ENCODE measurements around the gene GUK1.

GUK1 gene

DNA sequence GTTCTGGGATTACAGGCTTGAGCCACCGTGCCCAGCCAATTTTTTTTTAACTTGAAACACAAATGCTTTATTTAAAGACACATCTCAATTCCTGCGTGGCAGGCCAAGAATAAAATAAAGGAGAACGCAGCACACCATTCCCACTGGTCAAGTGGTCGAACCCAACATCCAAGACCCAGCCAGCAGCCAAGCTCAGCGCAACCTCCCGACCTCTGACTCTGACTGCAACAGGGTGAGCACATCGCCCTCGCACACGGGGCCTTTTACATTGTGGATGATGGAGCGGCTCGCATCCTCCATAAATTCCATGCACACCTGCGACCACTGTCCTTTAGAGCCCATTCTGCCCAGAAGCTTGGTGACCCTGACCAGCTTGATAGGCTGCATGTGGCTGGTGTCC, 5.5 kb upstream of the GUK1 start:
- H3K4me2 ChIP-seq = no peak overlapping the region
- no peaks in the 10 kb centered on the region for H3K36me3 ChIP-seq
- no peaks in the 10 kb centered on the region for H3K27me3 ChIP-seq
- H3K9me3 ChIP-seq (replicated peaks in 1 of 11) = no peaks in the 10 kb centered on the region
- peaks cover 23 to 35% (median 30%) of the 10 kb centered on the region in 10 experiments for H3K4me1 ChIP-seq
- no peak overlapping the region for H3K4me3 ChIP-seq
- no peak overlapping the region for H3K9ac ChIP-seq
- TF ChIP-seq Cebpa-rat (IDR thresholded peaks at IDR 0.05) = no peak
- H3K27ac ChIP-seq = no peak overlapping the region
- H4K20me1 ChIP-seq = no peaks in the 10 kb centered on the region

DNA sequence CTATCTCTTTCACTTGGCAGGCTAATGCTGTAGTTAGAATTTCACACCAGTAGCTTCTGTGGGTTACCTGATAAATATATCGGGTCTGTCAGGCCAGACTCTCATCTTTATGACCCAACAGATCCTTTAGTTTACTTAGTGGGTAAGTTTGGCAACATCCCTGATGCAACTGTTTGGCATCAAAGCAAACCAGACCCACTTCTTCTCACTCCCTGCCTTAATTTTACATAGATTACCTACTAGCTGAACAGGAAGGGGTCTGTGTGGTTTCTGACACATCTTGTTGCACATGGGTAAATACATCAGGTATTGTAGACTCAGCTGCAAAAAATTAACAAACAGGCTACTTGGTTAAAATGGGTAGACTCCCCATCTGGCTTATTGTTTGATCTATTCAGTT, 3.2 kb upstream of the GUK1 start:
- peak overlapping the region in 7 of 11 experiments; percentile 10 to 99 (median 64); a peak in 10 of 22 replicates for H3K4me2 ChIP-seq
- H3K27ac ChIP-seq = no peak overlapping the region
- peaks cover 29 to 43% (median 36%) of the 10 kb centered on the region in 10 experiments for H3K4me1 ChIP-seq
- H3K27me3 ChIP-seq = no peaks in the 10 kb centered on the region
- peaks cover 0 to 2% (median 0%) of the 10 kb centered on the region in 11 experiments; a peak in 2 of 22 replicates for H3K36me3 ChIP-seq
- no peak overlapping the region for H3K9ac ChIP-seq
- no peak overlapping the region for H3K4me3 ChIP-seq
- H4K20me1 ChIP-seq = peaks cover 9 to 18% (median 16%) of the 10 kb centered on the region in 11 experiments
- TF ChIP-seq Cebpa-rat (IDR thresholded peaks at IDR 0.05) = no peak
- H3K9me3 ChIP-seq (replicated peaks in 1 of 11) = no peaks in the 10 kb centered on the region

DNA sequence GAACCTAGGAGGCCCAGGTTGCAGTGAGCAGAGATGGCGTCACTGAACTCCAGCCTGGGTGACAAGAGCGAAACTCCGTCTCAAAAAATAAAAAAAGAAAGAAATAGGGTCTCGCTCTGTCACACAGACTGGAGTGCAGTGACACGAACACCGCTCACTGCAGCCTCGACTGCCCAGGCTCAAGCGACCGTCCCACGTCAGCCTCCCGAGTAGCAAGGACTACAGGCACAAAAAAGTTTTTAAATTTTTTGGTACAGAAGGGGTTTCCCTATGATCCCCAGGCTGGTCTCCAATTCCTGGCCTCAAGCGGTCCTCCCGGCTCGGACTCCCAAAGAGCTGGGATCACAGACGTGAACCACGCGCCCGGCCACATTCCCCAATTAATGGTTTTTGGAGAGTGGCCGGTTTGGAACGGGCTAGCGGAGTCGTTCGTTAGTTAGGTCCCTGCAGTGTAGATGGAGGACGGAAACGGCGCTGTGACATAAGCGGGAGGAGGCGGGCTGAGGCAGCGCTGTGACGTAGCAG, 611 bp upstream of the GUK1 start:
- no peak for TF ChIP-seq Cebpa-rat (IDR thresholded peaks at IDR 0.05)
- Histone ChIP-seq H4K20me1 (peaks cover 34 to 43% (median 42%) of the 10 kb centered on the region in 11 experiments), H3K4me2 (peak overlapping the region; percentile 58 to 100 (median 82)), H3K9ac (peak overlapping the region; percentile 83 to 94 (median 90); a peak in 20 of 22 replicates), H3K4me3 (peak overlapping the region; percentile 83 to 100 (median 94)), H3K4me1 (peaks cover 55 to 68% (median 62%) of the 10 kb centered on the region in 10 experiments), H3K36me3 (peaks cover 0 to 14% (median 0%) of the 10 kb centered on the region in 11 experiments; a peak in 7 of 22 replicates), H3K27ac (peak overlapping the region; percentile 78 to 93 (median 86); a peak in 21 of 22 replicates), H3K9me3 (replicated peaks in 1 of 11) (no peaks in the 10 kb centered on the region), H3K27me3 (no peaks in the 10 kb centered on the region)

DNA sequence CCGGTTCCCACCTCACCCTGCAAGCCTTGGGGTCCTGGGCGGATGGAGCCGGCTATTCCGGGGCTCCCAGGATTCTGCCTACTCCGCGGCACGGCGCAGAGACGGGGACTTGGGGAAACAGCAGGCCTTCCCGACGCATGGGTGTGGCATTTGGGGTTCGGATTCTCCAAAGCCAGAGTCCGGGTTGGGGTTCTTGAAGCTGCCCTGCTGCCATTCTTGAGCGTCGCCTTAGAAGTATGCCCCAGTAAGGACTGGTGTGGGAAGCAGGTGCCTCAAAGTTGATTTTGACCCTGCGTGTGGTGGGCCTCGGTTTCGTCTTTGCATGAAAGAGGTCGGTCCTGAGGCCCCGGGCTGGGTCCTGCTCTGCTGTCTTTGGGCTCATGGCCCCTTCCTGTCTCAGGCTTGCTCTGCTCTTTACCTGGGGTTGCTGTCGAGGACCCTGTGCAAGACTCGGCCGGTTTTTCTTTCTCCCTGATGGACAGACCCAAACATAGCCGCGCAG, 696 bp downstream of the GUK1 start:
- peak overlapping the region; percentile 93 to 100 (median 99) for H3K4me2 ChIP-seq
- no peaks in the 10 kb centered on the region for H3K27me3 ChIP-seq
- peak overlapping the region; percentile 78 to 93 (median 86) for H3K27ac ChIP-seq
- peaks cover 5 to 26% (median 10%) of the 10 kb centered on the region in 11 experiments; a peak in 20 of 22 replicates for H3K36me3 ChIP-seq
- H4K20me1 ChIP-seq = peaks cover 47 to 56% (median 55%) of the 10 kb centered on the region in 11 experiments
- TF ChIP-seq Cebpa-rat (IDR thresholded peaks at IDR 0.05) = no peak
- peak overlapping the region; percentile 83 to 100 (median 94) for H3K4me3 ChIP-seq
- peaks cover 66 to 81% (median 74%) of the 10 kb centered on the region in 10 experiments for H3K4me1 ChIP-seq
- H3K9me3 ChIP-seq (replicated peaks in 1 of 11) = no peaks in the 10 kb centered on the region
- H3K9ac ChIP-seq = peak overlapping the region; percentile 83 to 94 (median 90)

DNA sequence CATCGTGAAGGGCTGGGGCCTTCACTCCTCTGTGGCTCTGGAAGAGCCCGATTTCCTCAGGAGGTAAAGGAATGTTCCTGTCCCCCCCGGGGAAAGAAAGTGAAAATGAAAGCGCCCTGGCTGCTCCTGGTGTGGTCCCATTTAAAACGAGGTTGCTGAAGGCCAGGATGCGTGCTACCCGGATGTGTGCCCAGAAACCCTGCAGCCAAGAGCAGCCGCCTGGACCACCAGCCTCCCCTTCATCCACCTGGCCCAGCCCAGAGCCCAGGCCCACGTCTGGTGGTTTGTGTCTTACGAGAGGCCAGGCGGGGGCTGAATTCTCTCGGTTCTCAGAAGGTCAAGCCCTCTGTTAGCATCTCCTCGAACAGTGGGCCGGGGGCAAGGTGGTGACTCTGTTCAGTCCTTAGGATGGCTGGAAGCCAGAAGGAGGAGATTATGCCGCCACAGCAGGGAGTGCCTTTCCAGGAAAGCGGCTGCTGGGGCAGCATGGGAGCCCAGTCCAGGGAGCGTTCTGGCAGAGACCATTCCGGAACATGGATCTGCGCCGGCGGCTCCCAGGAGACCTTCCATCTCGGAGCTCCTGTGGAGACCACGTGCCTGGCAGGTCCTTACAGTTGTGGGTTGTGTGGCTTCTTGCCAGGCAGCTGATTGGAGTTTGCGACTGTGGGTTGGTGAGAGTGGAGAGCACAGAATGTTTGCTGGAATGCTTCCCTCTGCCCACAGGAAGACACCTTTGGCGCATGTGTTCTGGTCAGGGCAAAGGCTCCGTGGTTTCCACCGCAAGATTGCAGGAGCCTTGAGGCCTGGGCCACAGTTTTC, 1.4 kb downstream of the GUK1 start:
- no peaks in the 10 kb centered on the region for H3K9me3 ChIP-seq (replicated peaks in 1 of 11)
- H4K20me1 ChIP-seq = peaks cover 54 to 63% (median 61%) of the 10 kb centered on the region in 11 experiments
- H3K27ac ChIP-seq = peak overlapping the region; percentile 78 to 93 (median 86)
- peak overlapping the region; percentile 83 to 100 (median 94) for H3K4me3 ChIP-seq
- H3K27me3 ChIP-seq = no peaks in the 10 kb centered on the region
- H3K9ac ChIP-seq = peak overlapping the region; percentile 83 to 94 (median 90)
- H3K4me1 ChIP-seq = peaks cover 66 to 86% (median 75%) of the 10 kb centered on the region in 10 experiments
- peak overlapping the region; percentile 93 to 100 (median 99) for H3K4me2 ChIP-seq
- peaks cover 11 to 33% (median 17%) of the 10 kb centered on the region in 11 experiments; a peak in 21 of 22 replicates for H3K36me3 ChIP-seq
- no peak for TF ChIP-seq Cebpa-rat (IDR thresholded peaks at IDR 0.05)

DNA sequence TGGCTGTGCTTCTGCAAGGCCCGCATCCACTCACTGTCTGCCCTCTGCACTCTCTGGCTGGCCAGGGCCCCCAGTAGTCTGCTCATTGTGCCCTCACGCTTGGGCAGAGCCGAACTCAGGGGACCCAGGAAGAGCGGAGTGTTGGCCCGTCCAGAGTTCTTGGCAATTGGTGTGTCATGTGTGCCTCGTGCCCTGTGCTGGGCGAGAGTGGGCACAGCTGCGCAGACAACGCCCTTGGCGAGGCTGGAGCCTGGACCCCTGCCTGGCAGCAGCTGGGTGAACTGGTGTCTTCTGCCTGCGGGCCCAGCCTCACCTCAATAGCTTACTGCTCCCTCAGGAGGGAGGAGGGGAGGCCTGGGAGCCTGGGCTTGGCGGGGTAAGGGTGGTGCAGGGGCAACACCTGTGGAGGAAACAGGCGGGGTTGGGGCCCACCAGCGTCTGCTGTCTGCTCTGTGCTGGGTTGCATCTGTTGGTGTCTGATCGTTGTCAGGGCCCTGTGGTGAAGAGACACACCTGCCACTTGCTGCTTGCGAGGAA, 2.1 kb downstream of the GUK1 start:
- TF ChIP-seq Cebpa-rat (IDR thresholded peaks at IDR 0.05) = no peak
- peak overlapping the region; percentile 83 to 94 (median 90) for H3K9ac ChIP-seq
- H4K20me1 ChIP-seq = peaks cover 62 to 71% (median 69%) of the 10 kb centered on the region in 11 experiments
- peak overlapping the region; percentile 37 to 93 (median 86); a peak in 20 of 22 replicates for H3K27ac ChIP-seq
- peaks cover 70 to 87% (median 77%) of the 10 kb centered on the region in 10 experiments for H3K4me1 ChIP-seq
- H3K4me2 ChIP-seq = peak overlapping the region; percentile 93 to 100 (median 99)
- H3K36me3 ChIP-seq = peaks cover 18 to 41% (median 25%) of the 10 kb centered on the region in 11 experiments
- peak overlapping the region; percentile 83 to 100 (median 94) for H3K4me3 ChIP-seq
- no peaks in the 10 kb centered on the region for H3K9me3 ChIP-seq (replicated peaks in 1 of 11)
- no peaks in the 10 kb centered on the region for H3K27me3 ChIP-seq

DNA sequence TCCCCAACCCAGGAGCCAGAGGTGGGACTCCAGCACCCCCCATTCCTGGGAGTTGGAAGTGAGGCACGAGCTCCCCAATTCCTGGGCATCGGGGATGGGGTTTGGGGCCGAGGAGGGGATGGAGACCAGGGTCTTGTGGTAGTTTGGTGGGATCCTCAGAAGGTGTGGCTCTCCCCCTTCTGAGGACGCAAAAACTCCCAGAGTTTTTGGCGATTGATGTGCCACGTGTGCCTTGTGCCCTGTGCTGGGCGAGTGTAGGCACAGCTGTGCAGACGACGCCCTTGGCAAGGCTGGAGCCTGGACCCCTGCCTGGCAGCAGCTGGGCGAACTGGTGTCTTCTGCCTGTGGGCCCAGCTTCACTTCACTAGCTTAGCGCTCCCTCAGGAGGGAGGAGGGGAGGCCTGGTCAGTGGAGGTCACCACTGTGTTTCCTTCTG, 2.6 kb downstream of the GUK1 start:
- Histone ChIP-seq H3K4me2 (peak overlapping the region; percentile 93 to 100 (median 99)), H3K36me3 (peaks cover 23 to 46% (median 30%) of the 10 kb centered on the region in 11 experiments), H3K27me3 (no peaks in the 10 kb centered on the region), H3K9ac (peak overlapping the region; percentile 83 to 94 (median 90)), H3K9me3 (replicated peaks in 1 of 11) (no peaks in the 10 kb centered on the region), H3K4me3 (peak overlapping the region; percentile 83 to 100 (median 94)), H3K4me1 (peaks cover 70 to 87% (median 78%) of the 10 kb centered on the region in 10 experiments), H3K27ac (peak overlapping the region in 10 of 11 experiments; percentile 22 to 93 (median 86); a peak in 15 of 22 replicates), H4K20me1 (peaks cover 67 to 76% (median 74%) of the 10 kb centered on the region in 11 experiments)
- no peak for TF ChIP-seq Cebpa-rat (IDR thresholded peaks at IDR 0.05)

DNA sequence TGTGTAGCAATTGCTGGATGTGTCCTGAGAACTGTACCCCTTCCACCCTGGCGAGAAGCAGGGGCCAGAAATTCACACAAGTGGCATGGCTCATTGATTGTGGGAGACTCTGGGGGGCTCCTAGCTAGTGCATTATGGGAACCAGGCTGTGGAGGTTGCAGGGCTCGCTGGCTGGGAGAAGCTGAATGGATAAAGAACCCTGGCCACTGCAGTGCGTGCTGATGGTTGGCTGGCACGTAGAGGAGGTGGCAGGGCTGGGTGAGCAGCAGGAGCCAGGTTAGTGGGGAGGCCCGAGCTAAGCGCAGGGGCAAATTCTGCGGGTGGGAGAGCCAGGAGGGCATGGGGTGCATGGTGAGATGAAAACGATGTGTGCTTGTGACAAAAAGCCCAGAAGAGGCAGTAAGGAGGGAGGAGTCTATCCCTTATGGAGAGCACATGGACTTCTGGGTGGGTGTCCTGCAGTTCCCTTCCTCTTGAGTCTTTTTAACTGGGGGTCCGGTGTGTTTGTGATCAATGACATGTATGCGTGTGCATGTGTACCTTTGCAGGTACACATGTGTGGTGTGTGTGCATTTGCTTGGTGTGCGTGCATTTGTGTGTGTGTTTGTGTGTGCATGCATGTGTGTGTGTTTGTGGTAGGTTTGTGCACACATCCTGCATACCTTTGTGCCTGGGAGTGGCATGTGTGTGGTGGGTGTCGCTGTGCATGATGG, 3.6 kb downstream of the GUK1 start:
- Histone ChIP-seq H4K20me1 (peaks cover 75 to 85% (median 83%) of the 10 kb centered on the region in 11 experiments), H3K4me3 (peak overlapping the region in 4 of 10 experiments; percentile 41 to 100 (median 96); a peak in 3 of 20 replicates), H3K4me2 (peak overlapping the region; percentile 93 to 100 (median 99)), H3K36me3 (peaks cover 29 to 55% (median 39%) of the 10 kb centered on the region in 11 experiments), H3K9ac (peak overlapping the region; percentile 30 to 94 (median 90); a peak in 18 of 22 replicates), H3K27me3 (no peaks in the 10 kb centered on the region), H3K4me1 (peaks cover 70 to 87% (median 79%) of the 10 kb centered on the region in 10 experiments), H3K27ac (peak overlapping the region in 1 of 11 experiments; percentile 86; a peak in 2 of 22 replicates), H3K9me3 (replicated peaks in 1 of 11) (no peaks in the 10 kb centered on the region)
- no peak for TF ChIP-seq Cebpa-rat (IDR thresholded peaks at IDR 0.05)
